ENCODE measurements around the gene PDE4B.
"Not testable (repeated sequence)": the region's sequence is repeated elsewhere in the genome, so short reads cannot be mapped to it uniquely, and the experiment has no call there.

PDE4B gene

GRCh38 chr1:66400660-66401059 lies 608.0 kb downstream of the PDE4B start:
- no peak for DNase-seq (ENCODE audit: extremely low read depth, insufficient read length)
- Histone ChIP-seq H3K36me3 (ENCODE audit: control insufficient read depth, insufficient read depth, low read length) (no peaks in the 10 kb centered on the region), H3K4me3 (replicated peaks; ENCODE audit: low read depth, low read length) (no peak overlapping the region; the same call in 1 of the 2 replicates), H3K27me3 (replicated peaks; ENCODE audit: control insufficient read depth, insufficient read depth, low read length) (no peaks in the 10 kb centered on the region)
- TF ChIP-seq CTCF (IDR thresholded peaks at IDR 0.05; ENCODE audit: insufficient read depth, low read length, poor library complexity, severe bottlenecking) = no peak

GRCh38 chr1:66401244-66401643 lies 608.5 kb downstream of the PDE4B start:
- DNase-seq (ENCODE audit: extremely low read depth, insufficient read length) = no peak
- no peaks in the 10 kb centered on the region for H3K27me3 ChIP-seq (replicated peaks; ENCODE audit: control insufficient read depth, insufficient read depth, low read length)
- TF ChIP-seq CTCF (IDR thresholded peaks at IDR 0.05; ENCODE audit: insufficient read depth, low read length, poor library complexity, severe bottlenecking) = no peak
- H3K36me3 ChIP-seq (ENCODE audit: control insufficient read depth, insufficient read depth, low read length) = no peaks in the 10 kb centered on the region
- H3K4me3 ChIP-seq (replicated peaks; ENCODE audit: low read depth, low read length) = no peak overlapping the region

- no peak for TF ChIP-seq CTCF (IDR thresholded peaks at IDR 0.05; ENCODE audit: insufficient read depth, low read length, poor library complexity, severe bottlenecking)
- peak; percentile 79 for DNase-seq (ENCODE audit: extremely low read depth, insufficient read length)
- Histone ChIP-seq H3K27me3 (replicated peaks; ENCODE audit: control insufficient read depth, insufficient read depth, low read length) (no peaks in the 10 kb centered on the region), H3K4me3 (replicated peaks; ENCODE audit: low read depth, low read length) (no peak overlapping the region; the same call in 1 of the 2 replicates), H3K36me3 (ENCODE audit: control insufficient read depth, insufficient read depth, low read length) (no peaks in the 10 kb centered on the region)
These were observed 609.5 kb downstream of the PDE4B start for GRCh38 chr1:66402194-66402593.

- no peaks in the 10 kb centered on the region for H3K27me3 ChIP-seq (replicated peaks; ENCODE audit: control insufficient read depth, insufficient read depth, low read length)
- peak; percentile 36 for TF ChIP-seq CTCF (IDR thresholded peaks at IDR 0.05; ENCODE audit: insufficient read depth, low read length, poor library complexity, severe bottlenecking)
- no peaks in the 10 kb centered on the region for H3K36me3 ChIP-seq (ENCODE audit: control insufficient read depth, insufficient read depth, low read length)
- DNase-seq (ENCODE audit: extremely low read depth, insufficient read length) = no peak
- no peak overlapping the region for H3K4me3 ChIP-seq (replicated peaks; ENCODE audit: low read depth, low read length)
These were observed 610.5 kb downstream of the PDE4B start for GRCh38 chr1:66403007-66403731.

- DNase-seq (ENCODE audit: extremely low read depth, insufficient read length) = no peak
- Histone ChIP-seq H3K36me3 (ENCODE audit: control insufficient read depth, insufficient read depth, low read length) (no peaks in the 10 kb centered on the region), H3K27me3 (replicated peaks; ENCODE audit: control insufficient read depth, insufficient read depth, low read length) (no peaks in the 10 kb centered on the region), H3K4me3 (replicated peaks; ENCODE audit: low read depth, low read length) (no peak overlapping the region)
- TF ChIP-seq CTCF (IDR thresholded peaks at IDR 0.05; ENCODE audit: insufficient read depth, low read length, poor library complexity, severe bottlenecking) = no peak
These were observed 612.4 kb downstream of the PDE4B start for GRCh38 chr1:66405061-66405460.

GRCh38 chr1:66411449-66411848 lies 618.8 kb downstream of the PDE4B start:
- H3K27me3 ChIP-seq (replicated peaks; ENCODE audit: control insufficient read depth, insufficient read depth, low read length); H3K4me3 ChIP-seq (replicated peaks; ENCODE audit: low read depth, low read length); DNase-seq (ENCODE audit: extremely low read depth, insufficient read length); H3K36me3 ChIP-seq (ENCODE audit: control insufficient read depth, insufficient read depth, low read length): not testable (repeated sequence)
